ENCODE measurements around the gene LAMA2.

LAMA2 gene

GRCh38 chr6:129212081-129212480 is 329.1 kb downstream of the LAMA2 start:
- H3K36me3 ChIP-seq, result no peaks in the 10 kb centered on the region
- no peaks in the 10 kb centered on the region for H3K9me3 ChIP-seq
- no peaks in the 10 kb centered on the region for H3K27me3 ChIP-seq
- H3K4me1 ChIP-seq (ENCODE audit: control insufficient read depth in 1 of 2, insufficient read depth in 1 of 2, low read depth in 1 of 2, low read length in 1 of 2), result no peaks in the 10 kb centered on the region
- no peak for TF ChIP-seq CTCF (IDR thresholded peaks at IDR 0.05)
- no peak overlapping the region for H3K4me3 ChIP-seq (ENCODE audit: low read depth in 1 of 2, low read length in 1 of 2)
- H3K27ac ChIP-seq, result no peak overlapping the region

- Histone ChIP-seq H3K9me3 (no peaks in the 10 kb centered on the region), H3K36me3 (no peaks in the 10 kb centered on the region), H3K27ac (no peak overlapping the region), H3K4me1 (ENCODE audit: control insufficient read depth in 1 of 2, insufficient read depth in 1 of 2, low read depth in 1 of 2, low read length in 1 of 2) (no peaks in the 10 kb centered on the region), H3K27me3 (no peaks in the 10 kb centered on the region), H3K4me3 (ENCODE audit: low read depth in 1 of 2, low read length in 1 of 2) (no peak overlapping the region)
- no peak for TF ChIP-seq CTCF (IDR thresholded peaks at IDR 0.05)
Measured at GRCh38 chr6:129215246-129215645, 332.3 kb downstream of the LAMA2 start.

GRCh38 chr6:129215916-129216520 is 333.1 kb downstream of the LAMA2 start:
- Histone ChIP-seq H3K27me3 (no peaks in the 10 kb centered on the region), H3K4me1 (ENCODE audit: control insufficient read depth in 1 of 2, insufficient read depth in 1 of 2, low read depth in 1 of 2, low read length in 1 of 2) (no peaks in the 10 kb centered on the region), H3K36me3 (no peaks in the 10 kb centered on the region), H3K4me3 (ENCODE audit: low read depth in 1 of 2, low read length in 1 of 2) (no peak overlapping the region), H3K27ac (no peak overlapping the region), H3K9me3 (no peaks in the 10 kb centered on the region)
- TF ChIP-seq CTCF (IDR thresholded peaks at IDR 0.05), result no peak

- Histone ChIP-seq H3K4me3 (ENCODE audit: low read depth in 1 of 2, low read length in 1 of 2) (no peak overlapping the region), H3K36me3 (no peaks in the 10 kb centered on the region), H3K9me3 (no peaks in the 10 kb centered on the region), H3K4me1 (ENCODE audit: control insufficient read depth in 1 of 2, insufficient read depth in 1 of 2, low read depth in 1 of 2, low read length in 1 of 2) (no peaks in the 10 kb centered on the region), H3K27ac (no peak overlapping the region), H3K27me3 (no peaks in the 10 kb centered on the region)
- no peak for TF ChIP-seq CTCF (IDR thresholded peaks at IDR 0.05)
Measured at GRCh38 chr6:129217701-129218100, 334.8 kb downstream of the LAMA2 start.

GRCh38 chr6:129233458-129234134 is 350.7 kb downstream of the LAMA2 start:
- Histone ChIP-seq H3K9me3 (no peaks in the 10 kb centered on the region), H3K4me3 (ENCODE audit: low read depth in 1 of 2, low read length in 1 of 2) (no peak overlapping the region), H3K27me3 (no peaks in the 10 kb centered on the region), H3K27ac (no peak overlapping the region), H3K4me1 (ENCODE audit: control insufficient read depth in 1 of 2, insufficient read depth in 1 of 2, low read depth in 1 of 2, low read length in 1 of 2) (no peaks in the 10 kb centered on the region), H3K36me3 (no peaks in the 10 kb centered on the region)
- TF ChIP-seq CTCF (IDR thresholded peaks at IDR 0.05), result no peak

Data from neutrophil (primary cell).